ENCODE results near the gene PACSIN2. TPM values are rescaled to one million over a fixed set of nuclear protein-coding genes. Genes with fewer than 3 reads are reported as not detected.
A peak's percentile ranks its signal among the peaks of the same experiment; 100 is the strongest.

PACSIN2 gene
- 54.5 to 58.7 TPM (median 56.6 TPM) in 3 replicates for total RNA-seq

DNA sequence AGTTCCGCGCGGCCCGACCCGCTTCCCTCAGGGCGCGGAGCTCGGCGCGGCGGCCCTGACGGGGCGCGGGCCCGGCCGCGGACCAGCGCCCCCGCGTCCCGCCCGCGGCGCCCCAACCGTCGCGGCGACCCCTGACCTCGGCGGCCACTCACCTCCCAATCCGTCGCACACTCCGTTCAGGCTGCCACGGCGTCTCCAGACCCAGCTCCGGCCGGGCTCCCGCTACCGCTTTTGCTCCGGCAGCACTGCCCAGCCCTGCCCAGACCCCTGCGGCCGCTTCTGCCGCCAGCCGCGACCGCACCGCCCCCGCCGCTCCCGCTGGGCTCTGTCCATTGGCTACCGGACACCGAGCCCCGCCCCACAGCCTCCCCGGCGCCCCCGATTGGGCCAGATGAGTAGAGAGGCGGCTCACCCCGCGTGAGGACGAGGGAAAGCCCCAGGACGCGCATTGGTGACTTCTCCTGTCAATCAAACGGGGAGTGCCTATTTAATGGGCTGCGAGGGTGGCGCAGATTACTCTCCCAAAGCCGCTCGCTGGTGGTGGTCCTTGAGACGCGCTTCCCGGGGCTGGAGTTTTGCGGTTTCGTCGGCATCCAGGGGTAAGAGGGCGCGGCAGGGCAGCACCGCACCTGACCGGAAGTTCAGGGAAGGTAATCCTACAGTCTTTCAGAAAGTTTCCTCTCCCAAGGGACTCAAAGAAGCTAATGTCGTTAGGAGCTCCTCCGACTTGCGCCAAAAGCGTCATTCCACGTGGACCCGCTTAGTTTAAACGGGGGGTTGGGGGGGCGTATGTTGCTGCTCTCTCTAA, at the start of gene PACSIN2:
TSS of gene PACSIN2 (minus strand) at position 281 of the 808 bp plus-strand sequence. CDS start 103,069 bp downstream, outside the sequence.
- H3K9me3 Mint-ChIP-seq = no peaks in the 10 kb centered on the region
- peak; percentile 99 to 100 for DNase-seq (ENCODE audit: low spot score in 2 of 2, unreplicated experiment in 2 of 2)
- no peaks in the 10 kb centered on the region for H3K27me3 Mint-ChIP-seq (ENCODE audit: low read depth)
- no peaks in the 10 kb centered on the region for H3K36me3 Mint-ChIP-seq
- peak within 1 kb of the TSS; percentile 92 for H3K27ac Mint-ChIP-seq
- H3K4me1 Mint-ChIP-seq = peaks cover 30% of the 10 kb centered on the region
- TF ChIP-seq, protein P1, sequence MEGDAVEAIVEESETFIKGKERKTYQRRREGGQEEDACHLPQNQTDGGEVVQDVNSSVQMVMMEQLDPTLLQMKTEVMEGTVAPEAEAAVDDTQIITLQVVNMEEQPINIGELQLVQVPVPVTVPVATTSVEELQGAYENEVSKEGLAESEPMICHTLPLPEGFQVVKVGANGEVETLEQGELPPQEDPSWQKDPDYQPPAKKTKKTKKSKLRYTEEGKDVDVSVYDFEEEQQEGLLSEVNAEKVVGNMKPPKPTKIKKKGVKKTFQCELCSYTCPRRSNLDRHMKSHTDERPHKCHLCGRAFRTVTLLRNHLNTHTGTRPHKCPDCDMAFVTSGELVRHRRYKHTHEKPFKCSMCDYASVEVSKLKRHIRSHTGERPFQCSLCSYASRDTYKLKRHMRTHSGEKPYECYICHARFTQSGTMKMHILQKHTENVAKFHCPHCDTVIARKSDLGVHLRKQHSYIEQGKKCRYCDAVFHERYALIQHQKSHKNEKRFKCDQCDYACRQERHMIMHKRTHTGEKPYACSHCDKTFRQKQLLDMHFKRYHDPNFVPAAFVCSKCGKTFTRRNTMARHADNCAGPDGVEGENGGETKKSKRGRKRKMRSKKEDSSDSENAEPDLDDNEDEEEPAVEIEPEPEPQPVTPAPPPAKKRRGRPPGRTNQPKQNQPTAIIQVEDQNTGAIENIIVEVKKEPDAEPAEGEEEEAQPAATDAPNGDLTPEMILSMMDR (IDR thresholded peaks at IDR 0.05; ENCODE audit: unreplicated experiment) = no peak
- peak within 1 kb of the TSS; percentile 93 for H3K4me3 Mint-ChIP-seq

- Mint-ChIP-seq H3K4me1 (no peaks in the 10 kb centered on the region), H3K27ac (no peak overlapping the region), H3K27me3 (ENCODE audit: low read depth) (no peaks in the 10 kb centered on the region), H3K9me3 (no peaks in the 10 kb centered on the region), H3K4me3 (no peak overlapping the region), H3K36me3 (peaks cover 37% of the 10 kb centered on the region)
- DNase-seq (ENCODE audit: low spot score in 2 of 2, unreplicated experiment in 2 of 2) = no peak
- TF ChIP-seq, protein P1 (IDR thresholded peaks at IDR 0.05; ENCODE audit: unreplicated experiment) = no peak
Measured at GRCh38 chr22:43060183-43060582, 45.2 kb upstream of the PACSIN2 start.

- no peak for DNase-seq (ENCODE audit: low spot score in 2 of 2, unreplicated experiment in 2 of 2)
- H3K4me1 Mint-ChIP-seq = no peaks in the 10 kb centered on the region
- H3K4me3 Mint-ChIP-seq = no peak overlapping the region
- no peaks in the 10 kb centered on the region for H3K27me3 Mint-ChIP-seq (ENCODE audit: low read depth)
- peaks cover 29% of the 10 kb centered on the region for H3K36me3 Mint-ChIP-seq
- no peaks in the 10 kb centered on the region for H3K9me3 Mint-ChIP-seq
- no peak overlapping the region for H3K27ac Mint-ChIP-seq
- TF ChIP-seq, protein P1 (IDR thresholded peaks at IDR 0.05; ENCODE audit: unreplicated experiment) = no peak
Measured at GRCh38 chr22:43057641-43058040, 42.7 kb upstream of the PACSIN2 start.

DNA sequence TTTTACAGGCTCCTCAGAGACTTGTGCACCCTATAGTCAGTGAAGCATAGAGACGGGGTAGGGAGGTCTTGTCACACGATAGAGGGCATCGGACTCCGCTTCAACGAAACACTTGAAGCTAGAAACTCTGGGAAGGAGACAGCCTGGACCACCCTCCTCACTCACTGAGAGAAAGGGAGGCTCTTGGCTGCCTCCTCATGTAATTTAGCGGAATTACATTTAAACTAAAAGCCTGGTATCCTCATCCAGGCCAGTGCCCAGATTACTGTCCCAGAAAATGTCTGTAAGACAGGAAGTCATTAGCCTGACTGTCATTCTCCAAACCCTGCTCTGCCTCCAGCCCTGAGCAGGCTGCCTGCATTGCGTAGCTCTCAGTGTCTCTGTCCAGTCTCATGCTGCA, 38.2 kb upstream of the PACSIN2 start:
- Mint-ChIP-seq H3K4me1 (no peaks in the 10 kb centered on the region), H3K27ac (no peak overlapping the region), H3K27me3 (ENCODE audit: low read depth) (no peaks in the 10 kb centered on the region), H3K4me3 (no peak overlapping the region), H3K36me3 (peaks cover 12% of the 10 kb centered on the region), H3K9me3 (no peaks in the 10 kb centered on the region)
- TF ChIP-seq, protein P1 (IDR thresholded peaks at IDR 0.05; ENCODE audit: unreplicated experiment) = no peak
- no peak for DNase-seq (ENCODE audit: low spot score in 2 of 2, unreplicated experiment in 2 of 2)

DNA sequence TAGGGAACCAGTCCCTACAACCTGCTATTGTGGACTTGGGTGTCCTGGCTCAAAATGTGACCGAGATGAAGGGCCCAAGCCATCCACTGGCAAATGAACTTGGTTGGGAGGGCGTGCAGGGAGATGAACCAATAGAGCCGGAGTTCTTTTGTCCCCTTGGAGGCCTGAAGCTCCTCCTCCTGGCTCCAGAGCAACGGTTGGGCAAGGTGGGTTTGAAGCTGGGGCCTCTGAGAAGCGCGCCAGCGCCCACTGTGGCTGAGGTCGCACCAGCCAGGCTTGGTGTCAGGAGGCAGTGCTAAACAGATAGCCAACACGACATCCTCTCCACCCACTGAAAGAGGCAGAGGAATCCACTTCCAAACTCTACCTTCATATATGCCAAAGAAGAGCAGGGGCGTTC, 36.0 kb upstream of the PACSIN2 start:
- TF ChIP-seq, protein P1 (IDR thresholded peaks at IDR 0.05; ENCODE audit: unreplicated experiment) = no peak
- Mint-ChIP-seq H3K4me1 (no peaks in the 10 kb centered on the region), H3K36me3 (peaks cover 13% of the 10 kb centered on the region), H3K27me3 (ENCODE audit: low read depth) (no peaks in the 10 kb centered on the region), H3K27ac (no peak overlapping the region), H3K4me3 (no peak overlapping the region), H3K9me3 (no peaks in the 10 kb centered on the region)
- DNase-seq (ENCODE audit: low spot score in 2 of 2, unreplicated experiment in 2 of 2) = no peak

All from mesothelial cell of epicardium (in vitro differentiated cells).